Neural crest cell (in vitro differentiated cells): ENCODE measurements around the gene SCRN3. TPM values are rescaled to one million over a fixed set of nuclear protein-coding genes. Genes with fewer than 3 reads are reported as not detected.
"Not testable (repeated sequence)": the region's sequence is repeated elsewhere in the genome, so short reads cannot be mapped to it uniquely, and the experiment has no call there.

Experiments
- DNase-seq: peaks from one replicate; pipeline ENCODE4 v3.0.0; 2021; ENCODE audit warnings: low read depth, mixed read lengths, low spot score
- H3K27ac Mint-ChIP-seq: one replicate; pipeline ENCODE4 v1.8.0; 2021; ENCODE audit warnings: mild to moderate bottlenecking, mixed read lengths; ENCODE audit not compliant: unreplicated experiment
- H3K27me3 Mint-ChIP-seq: 2 replicates; pipeline ENCODE4 v1.8.0; 2021; ENCODE audit warnings: low read depth, mild to moderate bottlenecking, mixed read lengths
- H3K36me3 Mint-ChIP-seq: 2 replicates; pipeline ENCODE4 v1.8.0; 2021; ENCODE audit warnings: low read depth, mild to moderate bottlenecking, mixed read lengths
- H3K4me1 Mint-ChIP-seq: 2 replicates; pipeline ENCODE4 v1.8.0; 2021; ENCODE audit warnings: mixed read lengths
- H3K4me3 Mint-ChIP-seq: one replicate; pipeline ENCODE4 v1.8.0; 2021; ENCODE audit warnings: mild to moderate bottlenecking, mixed read lengths
- H3K9me3 Mint-ChIP-seq: 2 replicates; pipeline ENCODE4 v1.8.0; 2021; ENCODE audit warnings: mixed read lengths
- CTCF ChIP-seq: fragments of 200-600 bp; sonication (generic); conservative IDR thresholded peaks from 2 replicates; pipeline ENCODE4 v1.5.0; 2021; ENCODE audit warnings: antibody characterized with exemption, mild to moderate bottlenecking
- total RNA-seq: library from RNA; stranded (reverse); gene quantifications from 2 replicates; pipeline ENCODE4 v1.2.1, GENCODE V29; 2021

The SCRN3 gene
- total RNA-seq, 1 donor from 2014 or later, result 30.9 TPM

- H3K36me3 Mint-ChIP-seq, result peaks cover 3% of the 10 kb centered on the region
- no peaks in the 10 kb centered on the region for H3K9me3 Mint-ChIP-seq
- peaks cover 21% of the 10 kb centered on the region for H3K4me1 Mint-ChIP-seq
- H3K27me3 Mint-ChIP-seq, result no peaks in the 10 kb centered on the region
- no peak overlapping the region for H3K27ac Mint-ChIP-seq
- no peak for TF ChIP-seq CTCF
- no peak for DNase-seq
- H3K4me3 Mint-ChIP-seq, result peak overlapping the region; percentile 98
These were observed 570 bp downstream of the SCRN3 start for GRCh38 chr2:174395969-174396630.

- H3K4me1 Mint-ChIP-seq, result peaks cover 21% of the 10 kb centered on the region
- no peak overlapping the region for H3K27ac Mint-ChIP-seq
- no peaks in the 10 kb centered on the region for H3K9me3 Mint-ChIP-seq
- H3K4me3 Mint-ChIP-seq, result peak overlapping the region; percentile 98
- TF ChIP-seq CTCF, result no peak
- no peaks in the 10 kb centered on the region for H3K27me3 Mint-ChIP-seq
- H3K36me3 Mint-ChIP-seq, result peaks cover 9% of the 10 kb centered on the region
- DNase-seq, result no peak
These were observed 2.2 kb downstream of the SCRN3 start for GRCh38 chr2:174397773-174398172.

DNA sequence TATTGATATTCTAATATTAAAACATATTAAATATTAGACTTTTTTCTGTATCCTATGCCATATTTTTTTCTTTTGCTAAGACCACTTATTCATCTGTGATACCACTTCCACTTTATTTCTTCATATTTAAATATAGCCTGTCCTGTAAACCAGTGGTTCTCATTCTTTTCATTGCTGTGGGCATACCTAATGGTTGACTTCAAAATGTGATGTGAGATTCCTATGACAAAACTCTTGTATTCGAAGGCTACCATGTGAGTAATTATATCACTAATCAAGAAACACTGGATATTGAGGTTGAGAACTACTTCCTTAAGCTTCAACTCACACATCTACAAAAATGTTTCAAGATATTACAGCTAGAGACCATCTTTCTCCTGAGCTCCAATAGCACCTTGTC is 3.6 kb downstream of the SCRN3 start:
- no peak overlapping the region for H3K27ac Mint-ChIP-seq
- H3K4me1 Mint-ChIP-seq, result peaks cover 20% of the 10 kb centered on the region
- H3K27me3 Mint-ChIP-seq, result no peaks in the 10 kb centered on the region
- TF ChIP-seq CTCF, result no peak
- H3K4me3 Mint-ChIP-seq, result no peak overlapping the region
- peaks cover 15% of the 10 kb centered on the region for H3K36me3 Mint-ChIP-seq
- DNase-seq, result no peak
- H3K9me3 Mint-ChIP-seq, result no peaks in the 10 kb centered on the region

DNA sequence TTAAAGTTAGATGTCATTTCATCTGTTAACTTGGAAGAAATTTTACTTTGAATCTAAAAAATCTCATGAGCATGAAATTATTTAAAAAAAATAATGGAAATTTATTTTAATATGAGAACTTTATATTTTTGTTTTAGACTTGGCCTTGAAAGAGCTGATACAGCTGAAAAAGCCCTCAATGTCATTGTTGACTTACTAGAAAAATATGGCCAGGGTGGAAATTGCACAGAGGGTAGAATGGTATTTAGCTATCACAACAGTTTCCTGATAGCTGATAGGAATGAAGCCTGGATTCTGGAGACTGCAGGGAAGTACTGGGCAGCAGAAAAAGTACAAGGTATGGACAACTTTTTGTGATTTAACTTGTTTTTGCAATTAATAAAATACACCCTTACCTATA is 5.3 kb downstream of the SCRN3 start:
- H3K36me3 Mint-ChIP-seq, result peaks cover 15% of the 10 kb centered on the region

GRCh38 chr2:174403628-174404027 is 8.1 kb downstream of the SCRN3 start:
- H3K27ac Mint-ChIP-seq, result no peak overlapping the region

More for the DNA sequence above, 5.3 kb downstream of the SCRN3 start:
- Mint-ChIP-seq H3K4me1 (peaks cover 5% of the 10 kb centered on the region), H3K27me3 (no peaks in the 10 kb centered on the region), H3K9me3 (no peaks in the 10 kb centered on the region), H3K27ac (no peak overlapping the region), H3K4me3 (no peak overlapping the region)
- no peak for DNase-seq
- no peak for TF ChIP-seq CTCF

DNA sequence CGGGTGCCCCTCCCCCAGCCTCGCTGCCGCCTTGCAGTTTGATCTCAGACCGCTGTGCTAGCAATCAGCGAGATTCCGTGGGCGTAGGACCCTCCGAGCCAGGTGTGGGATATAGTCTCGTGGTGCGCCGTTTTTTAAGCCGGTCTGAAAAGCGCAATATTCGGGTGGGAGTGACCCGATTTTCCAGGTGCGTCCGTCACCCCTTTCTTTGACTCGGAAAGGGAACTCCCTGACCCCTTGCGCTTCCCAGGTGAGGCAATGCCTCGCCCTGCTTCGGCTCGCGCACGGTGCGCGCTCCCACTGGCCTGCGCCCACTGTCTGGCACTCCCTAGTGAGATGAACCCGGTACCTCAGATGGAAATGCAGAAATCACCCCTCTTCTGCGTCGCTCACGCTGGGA is 14.5 kb downstream of the SCRN3 start:
- peak overlapping the region; percentile 88 for H3K27ac Mint-ChIP-seq
- not testable (repeated sequence) for H3K27me3 Mint-ChIP-seq

More at GRCh38 chr2:174403628-174404027, 8.1 kb downstream of the SCRN3 start:
- peaks cover 15% of the 10 kb centered on the region for H3K36me3 Mint-ChIP-seq
- no peak overlapping the region for H3K4me3 Mint-ChIP-seq
- no peaks in the 10 kb centered on the region for H3K9me3 Mint-ChIP-seq
- H3K27me3 Mint-ChIP-seq, result no peaks in the 10 kb centered on the region
- no peak for DNase-seq
- H3K4me1 Mint-ChIP-seq, result no peaks in the 10 kb centered on the region
- TF ChIP-seq CTCF, result no peak

More for the DNA sequence above, 14.5 kb downstream of the SCRN3 start:
- not testable (repeated sequence) for H3K4me1 Mint-ChIP-seq, DNase-seq, H3K9me3 Mint-ChIP-seq, H3K36me3 Mint-ChIP-seq
- peak overlapping the region; percentile 80 for H3K4me3 Mint-ChIP-seq
